Measurements from ENCODE around the gene SFTPD.

Gene SFTPD

GRCh38 chr10:79944428-79945395, 4.2 kb downstream of the SFTPD start:
- no peak for DNase-seq (ENCODE audit: low spot score)

- no peak for DNase-seq (ENCODE audit: low spot score)
These were observed 5.0 kb downstream of the SFTPD start for GRCh38 chr10:79943871-79944270.

- DNase-seq (ENCODE audit: low spot score), result no peak
These were observed 6.4 kb downstream of the SFTPD start for GRCh38 chr10:79942261-79943185.

GRCh38 chr10:79941585-79942210, 7.2 kb downstream of the SFTPD start:
- DNase-seq (ENCODE audit: low spot score), result no peak

- DNase-seq (ENCODE audit: low spot score), result no peak
These were observed 7.8 kb downstream of the SFTPD start for GRCh38 chr10:79941146-79941545.

- DNase-seq (ENCODE audit: low spot score), result no peak
These were observed 8.5 kb downstream of the SFTPD start for GRCh38 chr10:79940431-79940830.

GRCh38 chr10:79939969-79940368, 8.9 kb downstream of the SFTPD start:
- DNase-seq (ENCODE audit: low spot score), result no peak

- DNase-seq (ENCODE audit: low spot score), result peak; percentile 68
These were observed 10.0 kb downstream of the SFTPD start for GRCh38 chr10:79938728-79939406.

- DNase-seq (ENCODE audit: low spot score), result no peak
These were observed 11.2 kb downstream of the SFTPD start for GRCh38 chr10:79937701-79938151.

GRCh38 chr10:79936625-79937615, 12.0 kb downstream of the SFTPD start:
- no peak for DNase-seq (ENCODE audit: low spot score)

GRCh38 chr10:79933961-79934360, 14.9 kb downstream of the SFTPD start:
- no peak for DNase-seq (ENCODE audit: low spot score)

- DNase-seq (ENCODE audit: low spot score), result no peak
These were observed 16.0 kb downstream of the SFTPD start for GRCh38 chr10:79932841-79933379.

- DNase-seq (ENCODE audit: low spot score), result no peak
These were observed 16.6 kb downstream of the SFTPD start for GRCh38 chr10:79932307-79932706.

- DNase-seq (ENCODE audit: low spot score), result no peak
These were observed 18.2 kb downstream of the SFTPD start for GRCh38 chr10:79930751-79931150.

GRCh38 chr10:79930267-79930666, 18.6 kb downstream of the SFTPD start:
- no peak for DNase-seq (ENCODE audit: low spot score)

- peak; percentile 73 for DNase-seq (ENCODE audit: low spot score)
These were observed 19.4 kb downstream of the SFTPD start for GRCh38 chr10:79929409-79929904.

GRCh38 chr10:79928028-79928583, 20.8 kb downstream of the SFTPD start:
- DNase-seq (ENCODE audit: low spot score), result no peak

GRCh38 chr10:79927111-79927828, 21.6 kb downstream of the SFTPD start:
- DNase-seq (ENCODE audit: low spot score), result peak; percentile 36

GRCh38 chr10:79926037-79926436, 22.9 kb downstream of the SFTPD start:
- no peak for DNase-seq (ENCODE audit: low spot score)

All from globus pallidus (tissue), 1 donor.